Fibroblast of skin of scalp (primary cell): ENCODE results near the gene SSC5D. TPM values are rescaled to one million over a fixed set of nuclear protein-coding genes. Genes with fewer than 3 reads are reported as not detected.
"Not testable (repeated sequence)": the region's sequence is repeated elsewhere in the genome, so short reads cannot be mapped to it uniquely, and the experiment has no call there.

Experiments used
- DNase-seq: peaks from one replicate; pipeline ENCODE4 v3.0.0-alpha.2; 2013
- polyA plus RNA-seq, 2 experiments: library from polyadenylated mRNA; unstranded; fragments of 120-200 nt; gene quantifications; one replicate each; pipeline ENCODE4 v1.2.1, GENCODE V29; 2013; ENCODE audit not compliant: insufficient read length in 2 of 2

The SSC5D gene
- polyA plus RNA-seq (2013, experiment 1 of 2; ENCODE audit: insufficient read length): 12.6 TPM
- polyA plus RNA-seq (2013, experiment 2 of 2; ENCODE audit: insufficient read length): 15.6 TPM

- DNase-seq: peak; percentile 58
These were observed at the start of gene SSC5D for GRCh38 chr19:55487924-55488687. TSS of gene SSC5D (plus strand) at chr19:55488436. CDS start at chr19:55488590, 154 bp downstream.

- DNase-seq: no peak
These were observed 49.2 kb upstream of the SSC5D start for GRCh38 chr19:55439052-55439451.

DNA sequence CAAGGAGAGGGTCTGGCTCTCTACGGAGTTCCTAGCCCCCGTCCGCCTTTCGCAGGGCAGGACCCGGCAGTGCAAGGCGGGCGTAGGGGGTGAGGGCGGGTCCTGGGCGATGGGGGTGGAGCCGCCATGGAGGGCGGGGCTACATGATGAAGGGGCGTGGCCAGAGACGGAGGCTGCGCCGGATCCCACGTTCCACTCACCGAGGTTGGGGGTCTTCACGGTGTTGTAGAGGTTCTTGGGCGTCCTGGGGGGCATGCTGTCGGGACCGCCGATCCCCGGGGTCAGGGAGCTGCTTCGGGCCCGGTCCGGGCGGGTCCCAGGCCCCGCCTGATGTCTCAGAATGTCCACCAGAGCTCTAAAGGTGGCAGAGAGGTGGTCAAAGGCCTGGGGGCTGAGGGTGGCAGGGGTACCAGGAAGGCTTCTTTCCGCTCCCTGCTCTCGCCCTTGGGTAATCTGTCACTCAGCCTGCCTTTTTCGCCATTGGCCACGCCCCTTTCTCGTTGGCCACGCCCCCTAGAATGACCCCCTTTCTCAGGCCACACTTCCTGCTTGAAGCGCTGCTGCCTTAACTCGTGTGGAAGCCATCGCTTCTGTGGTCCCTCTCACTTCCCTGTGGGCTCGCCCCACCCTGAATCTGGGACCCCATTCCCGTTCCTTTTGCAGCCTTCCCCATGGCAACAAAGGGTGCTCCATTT, 47.7 kb upstream of the SSC5D start:
- no peak for DNase-seq

GRCh38 chr19:55441319-55441691, 46.9 kb upstream of the SSC5D start:
- DNase-seq: no peak

GRCh38 chr19:55441692-55442321, 46.4 kb upstream of the SSC5D start:
- no peak for DNase-seq

GRCh38 chr19:55442372-55442961, 45.8 kb upstream of the SSC5D start:
- no peak for DNase-seq

DNA sequence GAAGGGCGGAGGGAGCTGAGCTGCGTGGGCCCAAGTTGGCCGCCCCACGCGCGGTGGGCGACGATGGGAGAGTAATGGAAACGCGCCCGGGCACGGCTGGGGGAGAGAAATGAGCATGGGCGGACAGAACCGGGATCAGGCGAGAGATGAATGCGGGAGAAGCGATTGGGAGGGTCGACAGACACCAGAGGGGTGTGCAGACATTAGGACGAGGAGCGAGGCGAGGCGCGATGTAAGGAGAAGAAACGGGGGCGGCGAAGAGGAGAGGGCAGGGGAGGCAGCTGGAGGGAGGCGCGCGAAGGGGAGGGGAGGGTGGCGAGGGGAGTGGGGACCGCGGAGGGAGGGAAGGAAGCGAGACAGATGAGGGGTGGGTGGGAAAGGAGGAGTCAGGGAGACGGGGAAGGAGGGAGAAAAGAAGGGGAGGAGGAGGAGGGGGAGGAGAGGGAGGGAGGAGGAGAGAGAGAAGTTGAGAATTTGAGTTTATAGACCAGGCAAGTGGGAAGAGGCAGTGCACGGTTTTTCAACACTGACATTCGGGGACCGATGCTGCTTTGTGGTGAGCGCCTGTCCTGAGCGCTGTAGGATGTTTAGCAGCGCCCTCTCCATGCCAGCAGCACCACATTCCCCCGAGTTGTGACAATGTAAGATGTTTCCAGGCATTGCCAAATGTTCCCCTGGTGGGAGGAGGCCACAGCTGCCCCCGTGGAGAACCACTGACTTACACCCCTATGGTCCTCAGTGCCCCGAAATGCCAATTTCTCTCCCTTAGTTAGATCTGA, 45.0 kb upstream of the SSC5D start, which contains the start of gene SHISA7:
TSS of gene SHISA7 (minus strand) at position 256 of the 779 bp plus-strand sequence. CDS start 437 bp downstream, outside the sequence.
- no peak for DNase-seq

DNA sequence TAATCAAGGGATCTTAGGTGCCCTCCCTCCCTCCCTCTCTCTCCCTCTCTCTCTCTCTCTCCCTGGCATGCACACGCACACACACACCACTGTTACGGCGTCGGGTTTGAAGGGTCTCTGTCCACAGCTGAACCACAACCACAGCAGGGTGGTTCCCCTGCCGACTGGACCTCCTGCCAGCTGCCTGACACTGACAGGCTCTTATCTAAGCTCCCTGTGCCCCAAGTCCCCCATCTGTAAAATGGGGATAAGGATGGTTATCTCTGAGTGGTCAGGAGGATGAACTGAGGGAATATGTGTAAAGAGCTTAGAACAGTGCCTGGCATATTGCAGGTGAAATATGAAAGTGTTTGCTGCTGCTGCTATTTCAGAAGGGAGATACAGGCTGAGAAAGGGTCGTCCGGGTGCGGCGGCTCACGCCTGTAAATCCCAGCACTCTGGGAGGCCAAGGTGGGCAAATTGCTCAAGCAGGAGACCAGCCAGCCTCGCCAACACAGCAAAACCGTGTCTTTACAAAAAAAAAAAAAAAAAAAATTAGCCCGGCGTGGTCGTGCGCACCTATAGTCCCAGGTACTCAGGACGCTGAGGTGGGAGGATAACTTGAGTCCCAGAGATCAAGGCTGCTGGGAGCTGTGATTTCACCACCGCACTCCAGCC, 44.3 kb upstream of the SSC5D start:
- DNase-seq: no peak

- no peak for DNase-seq
These were observed 43.6 kb upstream of the SSC5D start for GRCh38 chr19:55444646-55445045.

DNA sequence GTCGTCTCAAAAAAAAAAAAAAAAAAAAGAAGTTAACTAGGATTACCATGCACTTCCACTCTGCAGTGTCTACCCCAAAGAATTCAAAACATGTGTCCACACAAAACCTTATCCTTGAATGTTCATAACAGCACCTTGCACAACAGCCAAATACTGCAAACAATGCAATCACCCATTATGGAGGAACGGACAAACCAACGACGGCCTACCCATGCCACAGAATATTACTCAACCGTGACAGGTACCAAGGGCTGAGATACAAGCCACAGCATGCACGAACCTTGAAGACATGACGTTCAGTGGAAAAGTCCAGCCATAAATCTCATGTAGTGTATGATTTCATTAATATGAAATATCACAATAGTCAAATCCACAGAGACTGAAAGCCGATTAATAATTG, 42.2 kb upstream of the SSC5D start:
- DNase-seq: no peak

DNA sequence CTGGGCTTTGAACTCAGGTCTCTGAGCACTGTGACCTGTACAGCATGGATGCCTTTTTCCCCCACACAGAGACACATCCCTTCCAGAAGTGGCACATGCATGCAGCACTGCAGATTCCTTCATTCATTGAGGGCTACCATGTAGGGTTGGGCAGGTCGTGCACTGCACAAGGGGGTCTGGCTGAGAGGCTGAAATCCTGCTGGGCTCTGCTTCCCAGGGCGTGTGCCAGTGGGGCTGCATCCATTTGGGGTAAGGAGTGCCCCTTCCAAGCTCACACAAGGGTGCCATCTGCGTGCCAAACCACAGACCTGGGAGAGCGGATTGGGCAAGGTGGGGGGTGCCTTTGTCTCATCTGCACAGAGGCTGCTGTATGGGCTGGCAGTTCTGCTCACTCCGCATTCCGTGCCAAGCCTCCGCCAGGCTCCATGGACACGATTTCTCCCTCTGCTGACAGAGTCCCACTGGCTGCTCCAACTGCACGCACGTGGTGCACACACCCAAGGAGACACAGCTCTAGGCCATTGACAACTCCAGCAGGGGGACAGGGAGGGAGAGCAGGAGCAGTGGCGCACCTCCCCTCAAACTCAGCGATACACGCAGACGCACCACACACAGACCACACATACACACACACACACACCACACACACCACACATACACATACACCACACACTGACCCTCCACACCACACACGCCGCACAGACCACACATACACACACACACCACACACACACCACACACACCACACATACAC, 40.6 kb upstream of the SSC5D start:
- peak; percentile 54 for DNase-seq

DNA sequence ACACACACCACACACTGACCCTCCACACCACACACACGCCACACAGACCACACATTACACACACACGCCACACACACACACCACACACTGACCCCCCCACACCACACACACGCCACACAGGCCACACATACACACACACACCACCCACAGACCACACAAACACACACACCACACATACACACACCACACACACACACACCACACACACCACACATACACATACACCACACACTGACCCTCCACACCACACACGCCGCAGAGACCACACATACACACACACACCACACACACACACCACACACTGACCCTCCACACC, 40.1 kb upstream of the SSC5D start:
- not testable (repeated sequence) for DNase-seq

GRCh38 chr19:55449469-55449868, 38.8 kb upstream of the SSC5D start:
- no peak for DNase-seq

- DNase-seq: no peak
These were observed 36.9 kb upstream of the SSC5D start for GRCh38 chr19:55451163-55451964.

DNA sequence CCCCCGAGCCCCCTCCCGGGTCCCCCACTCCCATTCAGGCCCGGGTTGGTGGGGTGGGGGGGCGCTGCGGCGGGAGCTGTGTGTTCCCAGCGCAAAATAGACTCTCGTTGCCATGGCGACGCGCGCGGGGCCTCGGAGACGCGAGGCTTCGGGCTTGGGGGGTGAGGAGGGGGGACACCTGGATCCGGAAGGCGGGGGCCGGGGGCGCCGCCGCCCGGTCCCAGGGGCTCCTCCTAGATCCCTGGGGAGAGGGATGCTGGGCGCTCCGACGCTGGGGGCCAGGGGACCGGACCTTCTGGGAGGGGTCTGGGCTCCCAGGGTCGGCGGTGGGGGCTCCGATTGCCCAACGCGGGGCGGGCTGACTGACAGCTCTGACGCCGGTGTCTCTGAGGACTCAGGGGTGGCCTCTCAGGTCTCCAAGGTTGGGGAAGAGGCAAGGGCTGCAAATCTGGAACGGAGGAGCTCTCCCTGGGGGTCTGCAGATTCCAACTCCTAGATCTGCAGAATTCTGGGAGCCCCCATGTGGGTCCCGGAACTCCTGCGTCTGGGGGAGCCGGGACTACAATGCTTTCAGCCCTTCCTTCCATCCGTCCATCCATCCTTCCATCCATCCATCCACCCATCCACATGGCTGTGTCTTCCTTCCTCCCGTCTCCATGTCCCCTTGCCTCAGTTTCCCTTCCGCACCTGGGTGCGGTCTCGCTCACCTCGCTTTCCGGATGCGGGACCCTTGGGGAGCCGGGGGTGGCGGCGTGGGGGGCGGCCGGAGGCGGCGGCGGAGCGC, 36.1 kb upstream of the SSC5D start:
- no peak for DNase-seq

- DNase-seq: peak; percentile 82
These were observed 35.4 kb upstream of the SSC5D start for GRCh38 chr19:55452749-55453346.

- no peak for DNase-seq
These were observed 34.5 kb upstream of the SSC5D start for GRCh38 chr19:55453511-55454260.

- peak; percentile 30 for DNase-seq
These were observed 33.4 kb upstream of the SSC5D start for GRCh38 chr19:55454787-55455243.
